ENCODE data around the gene DCLK1. TPM values are rescaled to one million over a fixed set of nuclear protein-coding genes. Genes with fewer than 3 reads are reported as not detected.

The DCLK1 gene
- total RNA-seq, 1 experiment from 2014 or later, result 1.4 TPM

DNA sequence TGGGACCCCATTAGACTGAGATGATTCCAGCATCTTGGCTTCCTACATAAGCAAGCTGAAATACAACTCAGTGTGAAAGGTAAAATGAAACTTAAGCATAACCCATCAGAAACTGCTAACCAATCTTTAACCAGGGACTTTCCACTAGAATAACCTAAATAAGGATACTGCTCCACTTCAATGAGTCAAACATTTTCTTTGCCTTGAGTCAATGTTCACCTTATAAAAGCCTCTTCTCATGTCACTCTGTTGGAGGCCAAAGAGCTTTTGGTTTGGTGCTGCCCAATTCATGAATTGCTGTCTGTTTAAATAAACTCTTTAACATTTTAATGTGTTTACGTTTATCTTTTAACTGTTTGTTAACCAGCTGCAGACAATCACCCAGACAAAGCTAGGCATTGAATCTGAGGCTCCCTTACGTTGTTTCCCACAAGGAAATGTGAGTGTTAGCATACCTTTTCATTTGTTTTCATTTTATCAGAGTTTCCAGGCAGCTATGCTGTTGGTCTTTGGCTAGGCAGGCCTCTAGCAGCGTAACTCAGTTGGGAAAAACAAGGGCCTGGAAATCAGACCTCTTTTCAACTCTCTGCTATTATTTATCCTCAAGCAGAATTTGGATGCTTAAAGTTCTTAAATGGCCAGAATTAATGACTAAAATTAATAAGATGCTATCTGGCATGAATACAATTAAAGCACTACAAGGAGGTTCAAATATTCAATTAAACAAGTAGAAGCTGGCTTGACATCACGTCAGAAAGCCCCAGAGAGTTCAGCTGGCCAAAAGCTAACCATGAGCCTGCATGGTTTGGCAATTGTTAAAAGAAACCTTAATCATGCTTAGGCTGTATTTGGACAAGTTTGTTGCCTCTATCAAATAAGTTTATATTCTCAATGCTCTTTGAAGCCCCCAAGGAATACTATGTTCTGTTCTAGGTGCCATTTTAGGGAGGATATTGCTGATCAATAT, 200.2 kb downstream of the DCLK1 start:
- no peaks in the 10 kb centered on the region for H4K20me1 ChIP-seq (ENCODE audit: insufficient read depth)
- peaks cover 11% of the 10 kb centered on the region; the same call in 1 of the 2 replicates for H3K9me3 ChIP-seq (ENCODE audit: insufficient read depth, low read depth)
- H2AFZ ChIP-seq, result no peak overlapping the region
- POLR2A ChIA-PET (ENCODE audit: unreplicated experiment), result no interaction called here
- no peak overlapping the region for H3K4me3 ChIP-seq
- no peak for DNase-seq
- intact Hi-C loops (cut with micrococcal nuclease; ENCODE audit: unreplicated experiment), result no loop called here
- no peaks in the 10 kb centered on the region for H3K9me2 ChIP-seq (ENCODE audit: insufficient read depth)
- CTCF ChIA-PET, result no interaction called here
- peaks cover 27% of the 10 kb centered on the region for H3K4me1 ChIP-seq (replicated peaks; ENCODE audit: insufficient read depth)
- no TSS peak for BruUV-seq (replicated peaks)
- TF ChIP-seq, protein P1, sequence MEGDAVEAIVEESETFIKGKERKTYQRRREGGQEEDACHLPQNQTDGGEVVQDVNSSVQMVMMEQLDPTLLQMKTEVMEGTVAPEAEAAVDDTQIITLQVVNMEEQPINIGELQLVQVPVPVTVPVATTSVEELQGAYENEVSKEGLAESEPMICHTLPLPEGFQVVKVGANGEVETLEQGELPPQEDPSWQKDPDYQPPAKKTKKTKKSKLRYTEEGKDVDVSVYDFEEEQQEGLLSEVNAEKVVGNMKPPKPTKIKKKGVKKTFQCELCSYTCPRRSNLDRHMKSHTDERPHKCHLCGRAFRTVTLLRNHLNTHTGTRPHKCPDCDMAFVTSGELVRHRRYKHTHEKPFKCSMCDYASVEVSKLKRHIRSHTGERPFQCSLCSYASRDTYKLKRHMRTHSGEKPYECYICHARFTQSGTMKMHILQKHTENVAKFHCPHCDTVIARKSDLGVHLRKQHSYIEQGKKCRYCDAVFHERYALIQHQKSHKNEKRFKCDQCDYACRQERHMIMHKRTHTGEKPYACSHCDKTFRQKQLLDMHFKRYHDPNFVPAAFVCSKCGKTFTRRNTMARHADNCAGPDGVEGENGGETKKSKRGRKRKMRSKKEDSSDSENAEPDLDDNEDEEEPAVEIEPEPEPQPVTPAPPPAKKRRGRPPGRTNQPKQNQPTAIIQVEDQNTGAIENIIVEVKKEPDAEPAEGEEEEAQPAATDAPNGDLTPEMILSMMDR (conservative IDR thresholded peaks at IDR 0.05), result no peak
- TF ChIP-seq EZH2 (IDR thresholded peaks at IDR 0.05; ENCODE audit: low read depth), result no peak
- no peak overlapping the region for H3K27ac ChIP-seq
- no peaks in the 10 kb centered on the region for H3K79me2 ChIP-seq (ENCODE audit: low read depth)
- H3F3A ChIP-seq (ENCODE audit: insufficient read depth, low read depth), result peaks cover 20% of the 10 kb centered on the region
- H3K4me2 ChIP-seq, result no peak overlapping the region
- H3K27me3 ChIP-seq (ENCODE audit: insufficient read depth, low read depth), result no peaks in the 10 kb centered on the region
- H3K36me3 ChIP-seq (ENCODE audit: low read depth), result no peaks in the 10 kb centered on the region

DNA sequence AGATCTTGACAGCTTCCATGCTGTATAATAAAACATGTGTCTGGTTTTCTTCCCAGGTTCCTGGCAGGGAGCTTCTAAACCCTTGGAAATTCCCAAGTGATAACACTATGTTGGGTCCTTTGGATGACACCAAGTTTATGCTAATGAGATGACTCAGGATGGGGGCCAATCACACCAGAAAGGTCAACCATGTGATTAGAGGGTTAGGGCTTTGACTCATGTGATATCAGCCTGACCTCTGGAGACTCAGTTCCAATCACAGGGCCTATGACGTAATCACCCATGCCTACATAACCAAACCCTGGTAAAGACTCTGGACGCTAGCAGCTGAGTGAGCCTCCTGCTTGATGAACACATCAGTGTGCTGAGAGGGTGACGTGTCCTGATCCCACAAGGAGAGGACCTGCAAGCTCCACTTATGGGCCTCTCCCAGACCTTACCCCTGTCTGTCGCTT, 203.6 kb downstream of the DCLK1 start:
- peak overlapping the region; percentile 69 for H3K27ac ChIP-seq
- H3K9me3 ChIP-seq (ENCODE audit: insufficient read depth, low read depth), result peaks cover 11% of the 10 kb centered on the region; the same call in 1 of the 2 replicates

DNA sequence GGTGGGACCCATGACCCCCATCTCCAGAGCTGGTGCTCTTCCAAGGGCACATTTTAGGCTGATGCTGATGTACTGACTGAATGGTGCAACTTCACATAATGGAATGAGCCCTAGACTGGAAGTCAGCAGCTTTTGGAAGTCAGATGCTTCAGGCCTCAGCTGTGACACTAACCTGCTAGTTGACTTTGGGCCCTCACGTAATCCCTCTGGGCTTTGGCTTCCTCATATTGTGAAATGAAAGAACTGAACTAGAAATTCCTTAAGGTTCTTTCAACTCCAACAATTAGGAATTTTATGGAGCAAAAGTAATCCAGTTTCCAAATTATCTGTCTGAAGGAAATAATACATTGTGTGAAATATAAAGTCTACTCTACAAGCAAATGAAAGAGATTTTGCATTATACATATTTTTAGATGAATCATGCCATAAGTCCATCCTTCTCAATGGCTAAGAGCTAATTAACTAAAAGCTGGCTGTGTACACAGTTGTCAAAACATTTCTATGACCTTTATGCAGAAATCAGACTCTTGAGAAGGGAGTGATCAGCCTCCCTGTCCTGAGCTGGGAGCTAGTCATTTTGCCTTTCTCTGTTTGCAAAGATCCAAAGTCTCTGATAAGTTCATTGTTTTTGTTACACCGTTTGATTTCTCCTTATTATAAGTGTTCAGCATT, 204.2 kb downstream of the DCLK1 start:
- no peaks in the 10 kb centered on the region for H3K79me2 ChIP-seq (ENCODE audit: low read depth)
- no peak for TF ChIP-seq EZH2 (IDR thresholded peaks at IDR 0.05; ENCODE audit: low read depth)
- TF ChIP-seq, protein P1 (conservative IDR thresholded peaks at IDR 0.05), result no peak
- H3F3A ChIP-seq (ENCODE audit: insufficient read depth, low read depth), result peaks cover 40% of the 10 kb centered on the region
- DNase-seq, result peak in 1 of 2 experiments; percentile 60
- peak overlapping the region; percentile 51 for H3K4me2 ChIP-seq
- H3K27ac ChIP-seq, result peak overlapping the region; percentile 69
- no peaks in the 10 kb centered on the region for H3K36me3 ChIP-seq (ENCODE audit: low read depth)
- H3K4me3 ChIP-seq, result no peak overlapping the region
- peaks cover 55% of the 10 kb centered on the region for H3K4me1 ChIP-seq (replicated peaks; ENCODE audit: insufficient read depth)
- H3K9me2 ChIP-seq (ENCODE audit: insufficient read depth), result no peaks in the 10 kb centered on the region
- no TSS peak for BruUV-seq (replicated peaks)
- H2AFZ ChIP-seq, result 0 out of 2 replicates have a peak overlapping the region, but pooled peaks have one; percentile 23
- intact Hi-C loops (cut with micrococcal nuclease; ENCODE audit: unreplicated experiment), result no loop called here
- POLR2A ChIA-PET (ENCODE audit: unreplicated experiment), result no interaction called here
- CTCF ChIA-PET, result no interaction called here
- H3K9me3 ChIP-seq (ENCODE audit: insufficient read depth, low read depth), result peaks cover 11% of the 10 kb centered on the region; the same call in 1 of the 2 replicates
- H4K20me1 ChIP-seq (ENCODE audit: insufficient read depth), result no peaks in the 10 kb centered on the region
- H3K27me3 ChIP-seq (ENCODE audit: insufficient read depth, low read depth), result no peaks in the 10 kb centered on the region

More for the DNA sequence above, 203.6 kb downstream of the DCLK1 start:
- DNase-seq, result peak in 1 of 2 experiments; percentile 65
- Histone ChIP-seq H2AFZ (0 out of 2 replicates have a peak overlapping the region, but pooled peaks have one; percentile 23), H3K79me2 (ENCODE audit: low read depth) (no peaks in the 10 kb centered on the region), H3K4me3 (no peak overlapping the region), H4K20me1 (ENCODE audit: insufficient read depth) (no peaks in the 10 kb centered on the region), H3K27me3 (ENCODE audit: insufficient read depth, low read depth) (no peaks in the 10 kb centered on the region), H3K36me3 (ENCODE audit: low read depth) (no peaks in the 10 kb centered on the region), H3K4me2 (peak overlapping the region; percentile 51), H3K9me2 (ENCODE audit: insufficient read depth) (no peaks in the 10 kb centered on the region), H3F3A (ENCODE audit: insufficient read depth, low read depth) (peaks cover 35% of the 10 kb centered on the region), H3K4me1 (replicated peaks; ENCODE audit: insufficient read depth) (peaks cover 49% of the 10 kb centered on the region)
- intact Hi-C loops (cut with micrococcal nuclease; ENCODE audit: unreplicated experiment), result no loop called here
- ChIA-PET POLR2A (ENCODE audit: unreplicated experiment) (no interaction called here), CTCF (no interaction called here)
- no peak for TF ChIP-seq EZH2 (IDR thresholded peaks at IDR 0.05; ENCODE audit: low read depth)
- TF ChIP-seq, protein P1 (conservative IDR thresholded peaks at IDR 0.05), result no peak
- BruUV-seq (replicated peaks), result no TSS peak
